ENCODE data around the gene PTPN22. TPM values are rescaled to one million over a fixed set of nuclear protein-coding genes. Genes with fewer than 3 reads are reported as not detected.
"Not testable (repeated sequence)": the region's sequence is repeated elsewhere in the genome, so short reads cannot be mapped to it uniquely, and the experiment has no call there.

PTPN22 gene
- total RNA-seq, 1 donor from 2014 or later: not detected

- Histone ChIP-seq H3K27me3 (ENCODE audit: control insufficient read depth, insufficient read depth, low read length) (no peaks in the 10 kb centered on the region), H3K4me3 (ENCODE audit: low read depth, low read length) (no peak overlapping the region), H3K36me3 (ENCODE audit: control insufficient read depth, insufficient read depth, low read length) (no peaks in the 10 kb centered on the region)
- no peak for DNase-seq (ENCODE audit: low read depth)
- TF ChIP-seq CTCF (IDR thresholded peaks at IDR 0.05; ENCODE audit: insufficient read depth, low read length, poor library complexity, severe bottlenecking): no peak
Measured at GRCh38 chr1:113855630-113856400, 15.7 kb downstream of the PTPN22 start.

- no peak for DNase-seq (ENCODE audit: low read depth)
- Histone ChIP-seq H3K36me3 (ENCODE audit: control insufficient read depth, insufficient read depth, low read length) (no peaks in the 10 kb centered on the region), H3K27me3 (ENCODE audit: control insufficient read depth, insufficient read depth, low read length) (no peaks in the 10 kb centered on the region), H3K4me3 (ENCODE audit: low read depth, low read length) (no peak overlapping the region)
- no peak for TF ChIP-seq CTCF (IDR thresholded peaks at IDR 0.05; ENCODE audit: insufficient read depth, low read length, poor library complexity, severe bottlenecking)
Measured at GRCh38 chr1:113854234-113854633, 17.3 kb downstream of the PTPN22 start.

- H3K27me3 ChIP-seq (ENCODE audit: control insufficient read depth, insufficient read depth, low read length); H3K36me3 ChIP-seq (ENCODE audit: control insufficient read depth, insufficient read depth, low read length); H3K4me3 ChIP-seq (ENCODE audit: low read depth, low read length); DNase-seq (ENCODE audit: low read depth): not testable (repeated sequence)
Measured at GRCh38 chr1:113852694-113853093, 18.8 kb downstream of the PTPN22 start.

GRCh38 chr1:113850127-113850796 lies 21.2 kb downstream of the PTPN22 start:
- H3K36me3 ChIP-seq (ENCODE audit: control insufficient read depth, insufficient read depth, low read length): no peaks in the 10 kb centered on the region
- no peaks in the 10 kb centered on the region for H3K27me3 ChIP-seq (ENCODE audit: control insufficient read depth, insufficient read depth, low read length)
- no peak for TF ChIP-seq CTCF (IDR thresholded peaks at IDR 0.05; ENCODE audit: insufficient read depth, low read length, poor library complexity, severe bottlenecking)
- H3K4me3 ChIP-seq (ENCODE audit: low read depth, low read length): no peak overlapping the region
- no peak for DNase-seq (ENCODE audit: low read depth)

- DNase-seq (ENCODE audit: low read depth): no peak
- no peaks in the 10 kb centered on the region for H3K36me3 ChIP-seq (ENCODE audit: control insufficient read depth, insufficient read depth, low read length)
- TF ChIP-seq CTCF (IDR thresholded peaks at IDR 0.05; ENCODE audit: insufficient read depth, low read length, poor library complexity, severe bottlenecking): no peak
- H3K27me3 ChIP-seq (ENCODE audit: control insufficient read depth, insufficient read depth, low read length): no peaks in the 10 kb centered on the region
- no peak overlapping the region for H3K4me3 ChIP-seq (ENCODE audit: low read depth, low read length)
Measured at GRCh38 chr1:113849072-113849471, 22.4 kb downstream of the PTPN22 start.

GRCh38 chr1:113846391-113847035 lies 25.0 kb downstream of the PTPN22 start:
- Histone ChIP-seq H3K27me3 (ENCODE audit: control insufficient read depth, insufficient read depth, low read length) (no peaks in the 10 kb centered on the region), H3K36me3 (ENCODE audit: control insufficient read depth, insufficient read depth, low read length) (no peaks in the 10 kb centered on the region), H3K4me3 (ENCODE audit: low read depth, low read length) (no peak overlapping the region)
- no peak for TF ChIP-seq CTCF (IDR thresholded peaks at IDR 0.05; ENCODE audit: insufficient read depth, low read length, poor library complexity, severe bottlenecking)
- no peak for DNase-seq (ENCODE audit: low read depth)

All from kidney epithelial cell (primary cell).